Bronchial epithelial cell (primary cell): ENCODE results near the gene NHLRC3. TPM values are rescaled to one million over a fixed set of nuclear protein-coding genes. Genes with fewer than 3 reads are reported as not detected.

Source experiments
- DNase-seq: peaks from one replicate; pipeline ENCODE4 v3.0.0-alpha.2; 2010; ENCODE audit warnings: low read depth
- FAIRE-seq: peaks from 2 replicates; lab custom pipeline; 2011; peaks lifted over from hg19 to GRCh38; lab: Jason Lieb, UNC
- H3K27me3 ChIP-seq: 2 replicates; pipeline ENCODE4 v1.5.1; 2011; ENCODE audit warnings: low read length; ENCODE audit not compliant: control insufficient read depth, insufficient read depth
- H3K36me3 ChIP-seq: 2 replicates; pipeline ENCODE4 v1.5.1; 2011; ENCODE audit warnings: low read length; ENCODE audit not compliant: control insufficient read depth, insufficient read depth
- H3K4me3 ChIP-seq: 2 replicates; pipeline ENCODE4 v1.5.1; 2011; ENCODE audit warnings: mild to moderate bottlenecking, low read depth, low read length, control low read depth
- CTCF ChIP-seq: IDR thresholded peaks from 2 replicates; pipeline ENCODE4 v1.5.1; 2011; ENCODE audit warnings: mild to moderate bottlenecking, moderate library complexity, low read length, control low read depth, inconsistent platforms; ENCODE audit not compliant: insufficient read depth, severe bottlenecking
- total RNA-seq: library from RNA; depleted of rRNA; stranded (reverse); fragments of >200 nt; gene quantifications from 2 replicates; pipeline ENCODE4 v1.2.1, GENCODE V29; 2014

Gene NHLRC3
- total RNA-seq, 1 donor from 2014 or later = 9.0 TPM

GRCh38 chr13:39048806-39049205, 10.6 kb downstream of the NHLRC3 start:
- FAIRE-seq (no peak), DNase-seq (no peak)
- TF ChIP-seq CTCF = no peak
- Histone ChIP-seq H3K36me3 (no peaks in the 10 kb centered on the region), H3K27me3 (no peaks in the 10 kb centered on the region), H3K4me3 (no peak overlapping the region)

- Histone ChIP-seq H3K27me3 (no peaks in the 10 kb centered on the region), H3K4me3 (no peak overlapping the region), H3K36me3 (no peaks in the 10 kb centered on the region)
- peak; percentile 52 for DNase-seq
- no peak for FAIRE-seq
- TF ChIP-seq CTCF = no peak
These were observed 11.0 kb downstream of the NHLRC3 start for GRCh38 chr13:39049274-39049673.

GRCh38 chr13:39051157-39051556, 12.9 kb downstream of the NHLRC3 start:
- no peaks in the 10 kb centered on the region for H3K36me3 ChIP-seq
- no peak overlapping the region for H3K4me3 ChIP-seq
- TF ChIP-seq CTCF = peak; percentile 26
- DNase-seq (peak; percentile 41), FAIRE-seq (no peak)
- no peaks in the 10 kb centered on the region for H3K27me3 ChIP-seq

GRCh38 chr13:39052944-39053343, 14.7 kb downstream of the NHLRC3 start:
- Histone ChIP-seq H3K27me3 (no peaks in the 10 kb centered on the region), H3K36me3 (no peaks in the 10 kb centered on the region), H3K4me3 (no peak overlapping the region)
- FAIRE-seq (no peak), DNase-seq (no peak)
- TF ChIP-seq CTCF = no peak

- no peak for FAIRE-seq
- Histone ChIP-seq H3K27me3 (no peaks in the 10 kb centered on the region), H3K36me3 (no peaks in the 10 kb centered on the region), H3K4me3 (no peak overlapping the region)
- no peak for DNase-seq
- no peak for TF ChIP-seq CTCF
These were observed 15.9 kb downstream of the NHLRC3 start for GRCh38 chr13:39054112-39054511.

- Histone ChIP-seq H3K36me3 (no peaks in the 10 kb centered on the region), H3K4me3 (no peak overlapping the region), H3K27me3 (no peaks in the 10 kb centered on the region)
- FAIRE-seq (no peak), DNase-seq (no peak)
- no peak for TF ChIP-seq CTCF
These were observed 17.8 kb downstream of the NHLRC3 start for GRCh38 chr13:39056018-39056417.
